Parathyroid adenoma (tissue), 2 donors: ENCODE measurements around the gene TNS2.

Experiments
- H2AFZ ChIP-seq: fragments of 300-600 bp; sonication (generic); one replicate; pipeline ENCODE4 v1.7.0; 2017; ENCODE audit warnings: antibody characterized with exemption, mild to moderate bottlenecking
- H3K27ac ChIP-seq: fragments of 300-600 bp; sonication (generic); one replicate; pipeline ENCODE4 v1.7.0; 2017
- H3K27me3 ChIP-seq: fragments of 300-600 bp; sonication (generic); one replicate; pipeline ENCODE4 v1.7.0; 2017; ENCODE audit warnings: low read length; ENCODE audit not compliant: control insufficient read depth, insufficient read depth
- H3K36me3 ChIP-seq: fragments of 300-600 bp; sonication (generic); one replicate; pipeline ENCODE4 v1.7.0; 2017; ENCODE audit warnings: low read length; ENCODE audit not compliant: control insufficient read depth, insufficient read depth
- H3K4me1 ChIP-seq: fragments of 300-600 bp; sonication (generic); one replicate; pipeline ENCODE4 v1.7.0; 2017; ENCODE audit warnings: control low read depth
- H3K4me2 ChIP-seq: fragments of 300-600 bp; sonication (generic); one replicate; pipeline ENCODE4 v1.7.0; 2017; ENCODE audit warnings: low read length
- H3K4me3 ChIP-seq: fragments of 300-600 bp; sonication (generic); one replicate; pipeline ENCODE4 v1.7.0; 2017; ENCODE audit warnings: low read depth, low read length
- H3K79me2 ChIP-seq: fragments of 300-600 bp; sonication (generic); one replicate; pipeline ENCODE4 v1.7.0; 2017; ENCODE audit warnings: control low read depth
- H3K9ac ChIP-seq: fragments of 300-600 bp; sonication (generic); one replicate; pipeline ENCODE4 v1.7.0; 2017; ENCODE audit warnings: mild to moderate bottlenecking
- H3K9me3 ChIP-seq: fragments of 300-600 bp; sonication (generic); one replicate; pipeline ENCODE4 v1.7.0; 2017; ENCODE audit warnings: low read length; ENCODE audit not compliant: control insufficient read depth
- CTCF ChIP-seq: fragments of 300-600 bp; sonication (generic); IDR thresholded peaks from one replicate; pipeline ENCODE4 v1.7.0; 2017; ENCODE audit warnings: antibody characterized with exemption, mild to moderate bottlenecking
- donor health status: primary hyperparathyroidism.

TNS2 gene

GRCh38 chr12:53101931-53102781 lies 52.3 kb downstream of the TNS2 start:
- no peaks in the 10 kb centered on the region for H3K27me3 ChIP-seq
- H3K36me3 ChIP-seq = no peaks in the 10 kb centered on the region
- peaks cover 14% of the 10 kb centered on the region for H3K4me1 ChIP-seq
- TF ChIP-seq CTCF = no peak
- no peak overlapping the region for H3K9ac ChIP-seq
- no peak overlapping the region for H3K4me3 ChIP-seq
- H2AFZ ChIP-seq = no peak overlapping the region
- no peak overlapping the region for H3K27ac ChIP-seq
- H3K4me2 ChIP-seq = no peak overlapping the region
- H3K79me2 ChIP-seq = no peaks in the 10 kb centered on the region
- no peaks in the 10 kb centered on the region for H3K9me3 ChIP-seq

DNA sequence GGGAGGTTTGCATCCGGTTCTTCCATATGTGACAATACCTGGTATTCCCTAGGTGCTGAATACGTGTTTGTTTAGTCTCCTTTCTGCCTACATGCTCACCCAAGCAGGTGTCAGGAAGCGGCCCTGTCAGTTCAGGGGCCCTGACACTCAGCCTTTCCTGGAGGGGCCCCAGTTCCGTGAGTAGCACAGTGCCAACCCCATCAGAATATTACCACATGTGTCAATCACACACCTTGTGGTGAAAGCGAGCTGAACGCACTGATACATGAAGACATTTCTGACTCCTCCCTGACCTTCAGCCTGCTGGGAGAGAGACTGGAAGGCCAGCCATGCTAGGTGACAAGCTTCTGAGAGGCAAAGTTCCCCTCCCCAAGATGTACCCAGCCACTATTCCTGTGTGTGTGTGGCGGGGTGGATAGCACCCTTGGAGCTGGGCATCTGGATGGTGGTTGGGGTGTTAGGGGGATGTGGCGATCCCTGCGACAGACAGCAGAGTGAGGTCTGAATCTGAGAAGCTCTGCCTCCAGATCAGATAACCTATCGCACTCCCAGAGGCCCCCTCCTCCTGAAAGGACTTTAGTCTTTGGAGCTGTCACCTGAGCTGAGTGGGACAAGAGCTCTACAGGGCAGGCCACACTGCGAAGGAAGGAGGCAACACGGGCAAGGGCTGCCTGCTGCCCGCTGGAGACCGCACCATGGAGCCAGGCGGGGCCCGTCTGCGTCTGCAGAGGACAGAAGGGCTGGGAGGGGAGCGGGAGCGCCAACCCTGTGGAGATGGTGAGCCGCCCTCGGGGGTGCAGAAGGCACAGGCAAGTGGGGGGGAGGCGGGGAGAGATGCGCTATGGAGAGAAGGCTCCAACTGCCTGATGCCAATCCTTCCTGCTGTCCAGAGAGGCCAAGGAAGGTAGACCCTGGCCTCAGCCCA lies 53.3 kb downstream of the TNS2 start, which contains the start of gene SOAT2:
SOAT2 (plus strand) TSS at position 604 of the 925 bp plus-strand sequence; CDS start at position 696, 92 bp downstream.
- H3K27ac ChIP-seq = no peak within 1 kb of the TSS
- H3K4me3 ChIP-seq = no peak within 1 kb of the TSS

DNA sequence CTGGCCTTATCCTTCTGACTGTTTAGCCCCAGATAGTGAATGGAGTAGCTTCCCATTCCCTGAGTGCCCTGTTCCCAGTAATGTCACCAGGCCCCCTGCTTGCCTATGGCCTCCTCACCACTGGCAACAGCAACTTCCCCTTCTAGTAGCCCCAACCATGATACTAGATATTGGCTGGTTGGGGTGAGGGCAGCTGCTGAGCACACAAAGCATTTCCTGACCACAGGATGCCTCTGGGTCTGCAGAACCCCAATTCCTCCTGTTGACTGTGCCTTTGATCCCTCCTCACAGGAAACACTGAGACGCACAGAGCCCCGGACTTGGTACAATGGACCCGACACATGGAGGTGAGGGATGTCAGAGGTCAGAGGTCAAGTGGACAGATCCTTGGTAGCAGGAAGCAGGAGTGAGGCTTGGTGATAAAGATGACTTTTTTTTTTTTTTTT lies 54.0 kb downstream of the TNS2 start:
- no peaks in the 10 kb centered on the region for H3K9me3 ChIP-seq
- H3K4me2 ChIP-seq = no peak overlapping the region
- no peak overlapping the region for H3K9ac ChIP-seq
- peaks cover 5% of the 10 kb centered on the region for H3K4me1 ChIP-seq
- no peaks in the 10 kb centered on the region for H3K79me2 ChIP-seq
- no peak overlapping the region for H3K27ac ChIP-seq
- H3K27me3 ChIP-seq = no peaks in the 10 kb centered on the region
- no peaks in the 10 kb centered on the region for H3K36me3 ChIP-seq
- TF ChIP-seq CTCF = no peak
- no peak overlapping the region for H3K4me3 ChIP-seq
- H2AFZ ChIP-seq = no peak overlapping the region

More for the DNA sequence above, 53.3 kb downstream of the TNS2 start, which contains the start of gene SOAT2:
- H2AFZ ChIP-seq = no peak within 1 kb of the TSS
- no peaks in the 10 kb centered on the region for H3K9me3 ChIP-seq
- no peaks in the 10 kb centered on the region for H3K27me3 ChIP-seq
- H3K36me3 ChIP-seq = no peaks in the 10 kb centered on the region
- TF ChIP-seq CTCF = no peak
- H3K4me1 ChIP-seq = peaks cover 5% of the 10 kb centered on the region
- no peak within 1 kb of the TSS for H3K4me2 ChIP-seq
- H3K79me2 ChIP-seq = no peaks in the 10 kb centered on the region
- no peak within 1 kb of the TSS for H3K9ac ChIP-seq

- Histone ChIP-seq H3K79me2 (no peaks in the 10 kb centered on the region), H3K27ac (no peak overlapping the region), H3K4me2 (no peak overlapping the region), H3K36me3 (no peaks in the 10 kb centered on the region), H3K9me3 (no peaks in the 10 kb centered on the region), H2AFZ (no peak overlapping the region), H3K4me3 (no peak overlapping the region), H3K4me1 (no peaks in the 10 kb centered on the region), H3K27me3 (no peaks in the 10 kb centered on the region), H3K9ac (no peak overlapping the region)
- no peak for TF ChIP-seq CTCF
Measured at GRCh38 chr12:53105256-53105655, 55.4 kb downstream of the TNS2 start.
